Natural killer cell (primary cell): ENCODE data around the gene BEAN1. TPM values are rescaled to one million over a fixed set of nuclear protein-coding genes. Genes with fewer than 3 reads are reported as not detected.
A peak's percentile ranks its signal among the peaks of the same experiment; 100 is the strongest.
"Not testable (repeated sequence)": the region's sequence is repeated elsewhere in the genome, so short reads cannot be mapped to it uniquely, and the experiment has no call there.

Experiments used
- ATAC-seq, 3 donors: fragments of 150-1000 bp in 2 of 3; fragments of 200-7000 bp in 1 of 3; cut with Tn5 transposase; 1 replicate in 1 of 3; 2 replicates in 2 of 3; pipeline ENCODE4 v1.10.0; 2021; ENCODE audit warnings: mild to moderate bottlenecking in 2 of 3, moderate library complexity in 2 of 3
- DNase-seq, 2 donors: peaks; one replicate each; pipeline versions ENCODE4 v3.0.0 to v3.0.0-alpha.2; 2013 to 2021; ENCODE audit warnings: mixed read lengths in 1 of 2
- H3K27ac ChIP-seq: one replicate; pipeline ENCODE4 v1.5.1; 2013; ENCODE audit warnings: mild to moderate bottlenecking, low read length
- H3K27me3 ChIP-seq: one replicate; pipeline ENCODE4 v1.6.1; 2013; ENCODE audit warnings: low read length; ENCODE audit not compliant: control insufficient read depth, insufficient read depth
- H3K36me3 ChIP-seq: one replicate; pipeline ENCODE4 v1.6.1; 2013; ENCODE audit warnings: low read length; ENCODE audit not compliant: control insufficient read depth, insufficient read depth
- H3K4me1 ChIP-seq: one replicate; pipeline ENCODE4 v1.6.1; 2013; ENCODE audit warnings: low read length; ENCODE audit not compliant: control insufficient read depth, insufficient read depth
- H3K4me3 ChIP-seq: one replicate; pipeline ENCODE4 v1.5.1; 2013; ENCODE audit warnings: low read length
- H3K9me3 ChIP-seq: one replicate; pipeline ENCODE4 v1.6.1; 2013; ENCODE audit warnings: low read length; ENCODE audit not compliant: control insufficient read depth, insufficient read depth
- H3K27ac Mint-ChIP-seq, 2 donors: one replicate each; pipeline ENCODE4 v1.8.0; 2022; ENCODE audit warnings: mild to moderate bottlenecking in 2 of 2, mixed read lengths in 2 of 2, moderate library complexity in 1 of 2
- H3K27me3 Mint-ChIP-seq, 2 donors: one replicate each; pipeline ENCODE4 v1.8.0; 2022; ENCODE audit warnings: low read depth in 2 of 2, mixed read lengths in 2 of 2
- H3K36me3 Mint-ChIP-seq: one replicate; pipeline ENCODE4 v1.8.0; 2022; ENCODE audit warnings: mixed read lengths
- H3K4me1 Mint-ChIP-seq, 2 donors: one replicate each; pipeline ENCODE4 v1.8.0; 2022; ENCODE audit warnings: mixed read lengths in 2 of 2
- H3K4me3 Mint-ChIP-seq: one replicate; pipeline ENCODE4 v1.8.0; 2022; ENCODE audit warnings: mild to moderate bottlenecking, moderate library complexity, mixed read lengths
- H3K9me3 Mint-ChIP-seq, 2 donors: one replicate each; pipeline ENCODE4 v1.8.0; 2022; ENCODE audit warnings: mixed read lengths in 2 of 2
- CTCF ChIP-seq: fragments of 200-600 bp; IDR thresholded peaks from one replicate; pipeline ENCODE4 v1.8.0; 2022; ENCODE audit warnings: antibody characterized with exemption
- WGBS: methylation state at CpG from one replicate; pipeline ENCODE4 v1.1.7; 2013; ENCODE audit warnings: missing lambda C conversion rate; ENCODE audit not compliant: insufficient coverage; 5-methylcytosine and 5-hydroxymethylcytosine counted together
- intact Hi-C: fragments of 100-400 bp; cut with micrococcal nuclease; formaldehyde crosslinking; loops from one replicate; pipeline ENCODE4 v1.14.2; 2022
- total RNA-seq, 4 donors: library from RNA; stranded (reverse); fragments of 120-200 nt in 1 of 4; gene quantifications; one replicate each; pipeline versions ENCODE4 v1.2.3 to v1.2.4, GENCODE V29; 2013 to 2022

BEAN1 gene
- total RNA-seq, 3 donors from 2014 or later (not counting 1 experiment from before 2014, with no cell fraction given) = not detected

DNA sequence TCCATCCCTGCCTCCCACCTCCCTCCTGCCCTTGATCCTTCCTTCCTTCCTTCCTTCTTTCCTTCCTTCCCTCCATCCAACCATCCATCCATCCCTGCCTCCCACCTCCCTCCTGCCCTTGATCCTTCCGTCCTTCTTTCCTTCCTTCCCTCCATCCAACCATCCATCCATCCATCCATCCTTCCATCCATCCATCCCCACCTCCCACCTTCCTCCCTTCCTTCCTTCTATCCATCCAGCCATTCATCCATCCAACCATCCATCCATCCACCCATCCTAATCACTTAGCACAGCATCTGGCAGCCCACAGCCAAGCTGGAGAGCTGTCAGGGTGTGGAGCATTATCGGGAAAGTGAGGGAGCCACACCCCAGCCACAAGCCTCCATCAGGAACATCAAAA is 68.3 kb downstream of the BEAN1 start:
- WGBS = 91% methylated on average over 2 of the region's 2 CpGs
- H3K27ac Mint-ChIP-seq = peak overlapping the region in 1 of 2 donors; percentile 14

GRCh38 chr16:66496226-66496625 is 69.1 kb downstream of the BEAN1 start:
- 93% methylated on average over 6 of the region's 10 CpGs for WGBS
- H3K36me3 Mint-ChIP-seq, H3K27ac Mint-ChIP-seq, H3K36me3 ChIP-seq, H3K9me3 Mint-ChIP-seq, DNase-seq, H3K4me1 Mint-ChIP-seq, H3K4me3 Mint-ChIP-seq, H3K27me3 Mint-ChIP-seq, H3K4me1 ChIP-seq, H3K4me3 ChIP-seq, H3K27ac ChIP-seq, ATAC-seq, H3K9me3 ChIP-seq, intact Hi-C loops, H3K27me3 ChIP-seq: not testable (repeated sequence)

More for the DNA sequence above, 68.3 kb downstream of the BEAN1 start:
- no peaks in the 10 kb centered on the region for H3K36me3 Mint-ChIP-seq
- ATAC-seq = no peak
- Histone ChIP-seq H3K36me3 (no peaks in the 10 kb centered on the region), H3K27me3 (no peaks in the 10 kb centered on the region), H3K9me3 (no peaks in the 10 kb centered on the region), H3K4me3 (no peak overlapping the region), H3K4me1 (no peaks in the 10 kb centered on the region), H3K27ac (no peak overlapping the region)
- intact Hi-C loops = no loop called here
- no peaks in the 10 kb centered on the region for H3K4me1 Mint-ChIP-seq
- no peaks in the 10 kb centered on the region for H3K9me3 Mint-ChIP-seq
- H3K27me3 Mint-ChIP-seq = no peaks in the 10 kb centered on the region
- H3K4me3 Mint-ChIP-seq = no peak overlapping the region
- DNase-seq = no peak
- TF ChIP-seq CTCF = no peak

DNA sequence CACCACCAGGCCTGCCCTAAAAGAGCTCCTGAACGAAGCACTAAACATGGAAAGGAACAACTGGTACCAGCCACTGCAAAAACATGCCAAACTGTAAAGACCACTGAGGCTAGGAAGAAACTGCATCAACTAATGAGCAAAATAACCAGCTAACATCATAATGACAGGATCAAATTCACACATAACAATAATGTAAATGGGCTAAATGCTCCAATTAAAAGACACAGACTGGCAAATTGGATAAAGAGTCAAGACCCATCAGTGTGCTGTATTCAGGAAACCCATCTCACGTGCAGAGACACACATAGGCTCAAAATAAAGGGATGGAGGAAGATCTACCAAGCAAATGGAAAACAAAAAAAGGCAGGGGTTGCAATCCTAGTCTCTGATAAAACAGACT is 70.8 kb downstream of the BEAN1 start:
- 78% methylated on average over 1 of the region's 2 CpGs for WGBS
- intact Hi-C loops, H3K27ac ChIP-seq: not testable (repeated sequence)

GRCh38 chr16:66501563-66501962 is 74.5 kb downstream of the BEAN1 start:
- H3K36me3 Mint-ChIP-seq, H3K4me1 Mint-ChIP-seq, H3K4me1 ChIP-seq, H3K4me3 ChIP-seq, H3K36me3 ChIP-seq, H3K9me3 Mint-ChIP-seq, H3K27ac ChIP-seq, H3K27me3 Mint-ChIP-seq, H3K9me3 ChIP-seq, ATAC-seq, H3K4me3 Mint-ChIP-seq, H3K27me3 ChIP-seq, intact Hi-C loops, H3K27ac Mint-ChIP-seq, DNase-seq: not testable (repeated sequence)
- WGBS = 83% methylated on average over 2 of the region's 4 CpGs

More for the DNA sequence above, 70.8 kb downstream of the BEAN1 start:
- not testable (repeated sequence) for ATAC-seq, H3K27ac Mint-ChIP-seq, H3K4me1 Mint-ChIP-seq, H3K36me3 Mint-ChIP-seq, H3K4me1 ChIP-seq, H3K4me3 ChIP-seq, H3K9me3 ChIP-seq, H3K36me3 ChIP-seq, DNase-seq, H3K27me3 Mint-ChIP-seq, H3K27me3 ChIP-seq, H3K9me3 Mint-ChIP-seq, H3K4me3 Mint-ChIP-seq

DNA sequence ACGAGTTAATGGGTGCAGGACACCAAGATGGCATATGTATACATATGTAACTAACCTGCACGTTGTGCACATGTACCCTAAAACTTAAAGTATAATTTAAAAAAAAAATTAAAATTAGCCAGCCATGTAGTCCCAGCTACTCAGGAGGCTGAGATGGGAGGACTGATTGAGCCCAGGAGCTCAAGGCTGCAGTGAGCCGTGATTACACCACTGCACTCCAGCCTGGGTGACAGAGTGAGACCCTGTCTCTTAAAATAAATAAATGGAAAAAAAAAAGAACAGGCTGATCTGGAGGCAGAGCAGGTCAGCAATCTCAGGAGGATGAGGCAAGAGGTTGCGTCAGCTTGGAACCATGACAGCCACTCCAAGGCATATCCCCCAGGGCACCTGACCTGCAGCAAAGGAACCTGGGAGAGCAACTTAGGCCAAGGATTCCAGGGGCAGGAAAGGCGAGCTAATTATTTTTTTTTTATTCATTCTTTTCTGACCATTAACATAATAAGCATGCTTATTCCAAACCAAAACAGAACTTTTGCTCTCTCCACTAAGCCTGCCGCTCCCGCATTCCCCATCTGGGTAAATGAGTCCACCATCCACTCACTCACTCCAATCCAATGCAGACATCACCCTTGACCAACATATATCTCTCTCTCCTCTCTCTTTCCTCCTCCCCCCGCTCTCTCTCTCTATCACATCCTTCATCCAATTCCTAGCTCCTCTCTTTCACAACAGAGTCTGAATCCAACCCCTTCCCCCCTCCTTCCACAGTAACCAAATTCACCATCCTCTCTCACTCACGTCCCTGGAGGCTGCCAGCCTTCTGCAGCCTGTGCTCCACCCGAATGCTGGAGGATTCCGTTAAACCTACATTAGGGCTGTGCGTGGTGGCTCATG is 75.2 kb downstream of the BEAN1 start:
- no peaks in the 10 kb centered on the region for H3K9me3 ChIP-seq
- Mint-ChIP-seq H3K27me3 (no peaks in the 10 kb centered on the region), H3K9me3 (no peaks in the 10 kb centered on the region), H3K4me1 (peaks cover 4 to 6% of the 10 kb centered on the region in 2 donors), H3K27ac (no peak overlapping the region), H3K36me3 (no peaks in the 10 kb centered on the region), H3K4me3 (no peak overlapping the region)
- ATAC-seq (no peak), DNase-seq (no peak)
- H3K36me3 ChIP-seq = no peaks in the 10 kb centered on the region
- 97% methylated on average over 10 of the region's 12 CpGs for WGBS
- intact Hi-C loops = no loop called here
- no peak overlapping the region for H3K4me3 ChIP-seq
- H3K4me1 ChIP-seq = no peaks in the 10 kb centered on the region
- TF ChIP-seq CTCF = no peak
- no peaks in the 10 kb centered on the region for H3K27me3 ChIP-seq
- H3K27ac ChIP-seq = no peak overlapping the region
